MM.1S (cell line): ENCODE results near the gene TPK1.

Experiments
- DNase-seq: peaks from one replicate; pipeline ENCODE4 v3.0.0-alpha.2; 2015
- H2AFZ ChIP-seq: fragments of 300-600 bp; sonication (generic); 2 replicates; pipeline ENCODE4 v1.6.0; 2016; ENCODE audit warnings: antibody characterized with exemption, low read length
- H3F3A ChIP-seq: fragments of 300-600 bp; sonication (generic); 2 replicates; pipeline ENCODE4 v1.6.1; 2016; ENCODE audit warnings: mild to moderate bottlenecking, antibody characterized with exemption, low read length, moderate library complexity, mixed read lengths; ENCODE audit not compliant: insufficient read depth
- H3K27ac ChIP-seq: fragments of 300-600 bp; sonication (generic); 2 replicates; pipeline ENCODE4 v1.5.1; 2016; ENCODE audit warnings: mild to moderate bottlenecking, low read length
- H3K27me3 ChIP-seq: fragments of 300-600 bp; sonication (generic); replicated peaks from 2 replicates; pipeline ENCODE4 v1.6.0; 2016; ENCODE audit warnings: low read length; ENCODE audit not compliant: insufficient read depth
- H3K36me3 ChIP-seq: fragments of 300-600 bp; sonication (generic); replicated peaks from 2 replicates; pipeline ENCODE4 v1.6.1; 2016; ENCODE audit warnings: mild to moderate bottlenecking, low read length, mixed read lengths; ENCODE audit not compliant: insufficient read depth
- H3K4me1 ChIP-seq: fragments of 300-600 bp; sonication (generic); 2 replicates; pipeline ENCODE4 v1.6.1; 2016; ENCODE audit warnings: low read length, mixed read lengths
- H3K4me2 ChIP-seq: fragments of 300-600 bp; sonication (generic); 2 replicates; pipeline ENCODE4 v1.6.0; 2016; ENCODE audit warnings: low read depth, low read length
- H3K4me3 ChIP-seq: fragments of 300-600 bp; sonication (generic); 2 replicates; pipeline ENCODE4 v1.5.1; 2016; ENCODE audit warnings: low read length, mixed read lengths
- H3K79me2 ChIP-seq: fragments of 300-600 bp; sonication (generic); 2 replicates; pipeline ENCODE4 v1.6.1; 2016; ENCODE audit warnings: mixed run types, low read length, mixed read lengths
- H3K9ac ChIP-seq: fragments of 300-600 bp; sonication (generic); 2 replicates; pipeline ENCODE4 v1.6.1; 2016; ENCODE audit warnings: low read length, mixed read lengths
- H3K9me2 ChIP-seq: fragments of 300-600 bp; sonication (generic); replicated peaks from 2 replicates; pipeline ENCODE4 v1.6.1; 2016; ENCODE audit warnings: mild to moderate bottlenecking, low read length, mixed read lengths; ENCODE audit not compliant: insufficient read depth
- H3K9me3 ChIP-seq: fragments of 300-600 bp; sonication (generic); replicated peaks from 2 replicates; pipeline ENCODE4 v1.6.1; 2016; ENCODE audit warnings: mild to moderate bottlenecking, low read length, mixed read lengths; ENCODE audit not compliant: insufficient read depth
- H4K20me1 ChIP-seq: fragments of 300-600 bp; sonication (generic); 2 replicates; pipeline ENCODE4 v1.6.1; 2016; ENCODE audit warnings: mild to moderate bottlenecking, low read length, moderate library complexity, mixed read lengths; ENCODE audit not compliant: insufficient read depth
- EZH2 ChIP-seq: fragments of 300-600 bp; sonication (generic); optimal IDR thresholded peaks from 2 replicates; pipeline ENCODE3; 2017; ENCODE audit warnings: low read depth, mild to moderate bottlenecking, antibody characterized with exemption, low read length, mixed read lengths
- EZH2phosphoT487 ChIP-seq: fragments of 300-600 bp; sonication (generic); IDR thresholded peaks from 2 replicates; pipeline ENCODE4 v1.6.1; 2018; ENCODE audit warnings: antibody characterized with exemption, low read length
- TF ChIP-seq, protein P1 (sequence below): fragments of 300-600 bp; sonication (generic); IDR thresholded peaks from 2 replicates; pipeline ENCODE4 v1.5.1; 2016; ENCODE audit warnings: antibody characterized with exemption, low read length, mixed read lengths

Gene TPK1

DNA sequence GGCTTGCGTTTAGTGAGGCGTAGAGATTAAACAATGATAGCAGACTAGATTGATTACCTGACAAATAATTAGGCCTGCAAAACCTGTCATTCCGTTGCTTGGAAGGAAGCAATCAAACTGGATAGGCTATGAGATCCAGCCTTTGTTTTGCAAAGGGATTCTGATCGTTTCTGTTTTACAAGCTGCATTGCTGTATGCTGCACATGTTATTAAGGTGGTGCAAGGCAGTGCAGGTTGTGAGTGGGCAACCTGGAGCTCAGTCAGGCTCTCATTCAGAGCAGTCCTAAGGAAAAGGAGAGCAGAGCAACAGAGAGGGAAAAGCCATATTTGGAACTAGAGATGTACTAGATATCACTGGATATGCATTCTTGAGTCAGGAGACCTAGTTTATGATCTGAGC, 425.4 kb downstream of the TPK1 start:
- Histone ChIP-seq H3K4me1 (no peaks in the 10 kb centered on the region), H3K4me2 (no peak overlapping the region), H2AFZ (no peak overlapping the region), H3F3A (no peaks in the 10 kb centered on the region), H3K4me3 (no peak overlapping the region), H3K79me2 (no peaks in the 10 kb centered on the region), H3K27me3 (no peaks in the 10 kb centered on the region), H3K9me3 (no peaks in the 10 kb centered on the region), H3K9ac (no peak overlapping the region), H3K27ac (no peak overlapping the region), H3K9me2 (no peaks in the 10 kb centered on the region), H4K20me1 (no peaks in the 10 kb centered on the region), H3K36me3 (no peaks in the 10 kb centered on the region)
- TF ChIP-seq, protein P1, sequence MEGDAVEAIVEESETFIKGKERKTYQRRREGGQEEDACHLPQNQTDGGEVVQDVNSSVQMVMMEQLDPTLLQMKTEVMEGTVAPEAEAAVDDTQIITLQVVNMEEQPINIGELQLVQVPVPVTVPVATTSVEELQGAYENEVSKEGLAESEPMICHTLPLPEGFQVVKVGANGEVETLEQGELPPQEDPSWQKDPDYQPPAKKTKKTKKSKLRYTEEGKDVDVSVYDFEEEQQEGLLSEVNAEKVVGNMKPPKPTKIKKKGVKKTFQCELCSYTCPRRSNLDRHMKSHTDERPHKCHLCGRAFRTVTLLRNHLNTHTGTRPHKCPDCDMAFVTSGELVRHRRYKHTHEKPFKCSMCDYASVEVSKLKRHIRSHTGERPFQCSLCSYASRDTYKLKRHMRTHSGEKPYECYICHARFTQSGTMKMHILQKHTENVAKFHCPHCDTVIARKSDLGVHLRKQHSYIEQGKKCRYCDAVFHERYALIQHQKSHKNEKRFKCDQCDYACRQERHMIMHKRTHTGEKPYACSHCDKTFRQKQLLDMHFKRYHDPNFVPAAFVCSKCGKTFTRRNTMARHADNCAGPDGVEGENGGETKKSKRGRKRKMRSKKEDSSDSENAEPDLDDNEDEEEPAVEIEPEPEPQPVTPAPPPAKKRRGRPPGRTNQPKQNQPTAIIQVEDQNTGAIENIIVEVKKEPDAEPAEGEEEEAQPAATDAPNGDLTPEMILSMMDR: no peak
- TF ChIP-seq EZH2: no peak
- TF ChIP-seq EZH2phosphoT487: no peak
- no peak for DNase-seq

DNA sequence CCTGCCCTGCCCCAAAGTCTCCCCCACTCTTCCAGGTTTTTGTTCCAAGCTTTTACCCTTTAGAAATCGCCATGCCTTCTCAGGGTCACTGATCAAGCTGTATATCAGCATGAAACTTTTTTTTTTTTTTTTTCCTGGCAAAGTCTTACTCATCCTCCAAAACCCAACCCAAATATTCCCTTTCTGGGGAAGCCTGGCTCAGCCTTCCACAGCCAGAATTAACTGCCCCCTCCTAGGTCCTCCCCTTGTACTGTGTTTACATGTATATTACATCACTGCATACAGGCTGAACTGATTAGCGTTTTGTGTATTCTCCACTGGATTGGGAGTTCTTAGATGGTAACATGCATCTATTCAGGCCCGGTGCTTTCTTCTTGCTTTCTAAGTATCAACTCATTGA, 427.7 kb downstream of the TPK1 start:
- H3K36me3 ChIP-seq: no peaks in the 10 kb centered on the region
- no peaks in the 10 kb centered on the region for H3K9me2 ChIP-seq
- no peak overlapping the region for H3K4me3 ChIP-seq
- no peak overlapping the region for H3K27ac ChIP-seq
- H3K79me2 ChIP-seq: no peaks in the 10 kb centered on the region
- no peak overlapping the region for H3K4me2 ChIP-seq
- no peaks in the 10 kb centered on the region for H3K4me1 ChIP-seq
- TF ChIP-seq, protein P1: no peak
- TF ChIP-seq EZH2: no peak
- no peak for TF ChIP-seq EZH2phosphoT487
- H3F3A ChIP-seq: no peaks in the 10 kb centered on the region
- no peak overlapping the region for H3K9ac ChIP-seq
- no peak for DNase-seq
- H2AFZ ChIP-seq: no peak overlapping the region
- H3K9me3 ChIP-seq: no peaks in the 10 kb centered on the region
- no peaks in the 10 kb centered on the region for H4K20me1 ChIP-seq
- H3K27me3 ChIP-seq: no peaks in the 10 kb centered on the region

DNA sequence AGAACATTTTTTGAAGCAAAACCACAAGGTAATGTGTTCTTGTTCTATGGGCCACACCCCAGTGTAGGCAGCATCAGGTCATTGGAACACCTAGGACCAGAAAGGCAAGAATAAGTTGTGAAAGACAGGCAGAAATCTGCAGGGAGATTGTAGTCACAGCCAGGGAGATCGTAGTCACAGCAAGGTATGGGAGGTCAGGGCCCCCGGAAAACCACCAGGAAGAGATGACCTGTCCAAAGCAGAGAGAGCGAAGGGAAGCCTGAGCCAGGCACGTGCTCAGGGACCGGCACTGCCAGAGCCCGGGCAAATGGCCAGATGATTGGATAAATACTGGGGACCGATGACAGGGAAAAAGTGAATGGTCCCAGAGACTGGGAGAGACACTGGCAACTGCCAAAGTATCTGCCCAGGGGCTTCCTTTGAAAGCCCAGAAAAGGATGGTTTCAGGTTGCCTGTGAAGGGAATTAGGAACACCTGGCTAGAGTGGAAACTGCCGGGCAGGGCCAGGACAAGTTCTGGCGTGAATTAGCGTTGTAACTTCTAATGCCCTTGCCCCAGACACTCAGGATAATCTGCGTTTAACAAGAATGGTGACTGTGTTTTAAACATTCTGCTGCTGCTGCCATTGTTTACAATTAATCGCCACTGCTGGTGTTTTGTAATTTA, 428.5 kb downstream of the TPK1 start:
- no peaks in the 10 kb centered on the region for H3K36me3 ChIP-seq
- TF ChIP-seq EZH2phosphoT487: no peak
- no peak overlapping the region for H3K9ac ChIP-seq
- no peak overlapping the region for H3K4me3 ChIP-seq
- no peaks in the 10 kb centered on the region for H3K4me1 ChIP-seq
- H3K27ac ChIP-seq: no peak overlapping the region
- no peaks in the 10 kb centered on the region for H3K9me2 ChIP-seq
- H3K9me3 ChIP-seq: no peaks in the 10 kb centered on the region
- H3K79me2 ChIP-seq: no peaks in the 10 kb centered on the region
- no peaks in the 10 kb centered on the region for H3F3A ChIP-seq
- no peaks in the 10 kb centered on the region for H3K27me3 ChIP-seq
- H3K4me2 ChIP-seq: no peak overlapping the region
- no peak overlapping the region for H2AFZ ChIP-seq
- no peaks in the 10 kb centered on the region for H4K20me1 ChIP-seq
- DNase-seq: no peak

DNA sequence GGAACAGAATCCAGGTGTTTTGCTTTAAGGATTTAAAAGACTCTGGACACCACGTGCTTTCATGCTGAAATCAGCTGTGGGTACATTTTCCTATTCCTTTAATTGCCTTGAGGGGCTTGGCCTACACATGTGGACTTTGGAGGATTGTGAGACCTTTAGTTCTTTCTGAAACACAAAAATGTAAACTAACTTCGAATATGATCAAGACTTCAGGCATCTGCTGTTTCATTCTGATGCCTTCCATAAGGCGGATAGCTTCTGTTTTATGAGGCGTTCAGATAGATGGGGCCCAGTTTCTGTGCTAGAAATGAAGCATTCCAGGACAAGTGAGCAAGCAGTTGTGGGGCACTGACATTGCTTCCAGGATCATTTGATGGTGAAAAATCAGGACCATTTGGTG, 430.9 kb downstream of the TPK1 start:
- TF ChIP-seq EZH2 (no peak), EZH2phosphoT487 (no peak)
- TF ChIP-seq, protein P1: no peak
- Histone ChIP-seq H3K27ac (no peak overlapping the region), H3K9ac (no peak overlapping the region), H3K9me3 (no peaks in the 10 kb centered on the region), H3K4me1 (no peaks in the 10 kb centered on the region), H2AFZ (no peak overlapping the region), H3K4me3 (no peak overlapping the region), H3F3A (no peaks in the 10 kb centered on the region), H3K27me3 (no peaks in the 10 kb centered on the region), H4K20me1 (no peaks in the 10 kb centered on the region), H3K4me2 (no peak overlapping the region), H3K79me2 (no peaks in the 10 kb centered on the region), H3K9me2 (no peaks in the 10 kb centered on the region), H3K36me3 (no peaks in the 10 kb centered on the region)
- DNase-seq: no peak
